Stimulated activated CD4-positive, alpha-beta T cell treated with anti-CD3 and anti-CD28 coated beads, Interleukin-15, amount 100 ng/mL, for 48 hours (primary cell): ENCODE results near the gene SERPINB2.
A peak's percentile ranks its signal among the peaks of the same experiment; 100 is the strongest.
"Not testable (repeated sequence)": the region's sequence is repeated elsewhere in the genome, so short reads cannot be mapped to it uniquely, and the experiment has no call there.

Experiments used
- DNase-seq, 2 donors: peaks; one replicate each; pipeline ENCODE4 v3.0.0-alpha.2; 2020; ENCODE audit warnings: low read depth in 2 of 2

SERPINB2 gene

GRCh38 chr18:63936156-63936931 is 48.8 kb downstream of the SERPINB2 start:
- peak; percentile 33 to 49 for DNase-seq

- DNase-seq: no peak
Measured at GRCh38 chr18:63936932-63937393, 49.5 kb downstream of the SERPINB2 start.

GRCh38 chr18:63940008-63940407 is 52.5 kb downstream of the SERPINB2 start:
- no peak for DNase-seq

- not testable (repeated sequence) for DNase-seq
Measured at GRCh38 chr18:63940543-63941050, 53.1 kb downstream of the SERPINB2 start.

- DNase-seq: no peak
Measured at GRCh38 chr18:63947051-63947790, 59.7 kb downstream of the SERPINB2 start.

GRCh38 chr18:63949068-63949737 is 61.7 kb downstream of the SERPINB2 start, which contains the start of gene HMSD:
TSS of gene HMSD (plus strand) at chr18:63949301. CDS start at chr18:63953456, 4,155 bp downstream.
- DNase-seq: peak; percentile 36 to 45

- no peak for DNase-seq
Measured at GRCh38 chr18:63951302-63951705, 63.8 kb downstream of the SERPINB2 start.
